ENCODE results near the gene RSBN1. TPM values are rescaled to one million over a fixed set of nuclear protein-coding genes. Genes with fewer than 3 reads are reported as not detected.
A peak's percentile ranks its signal among the peaks of the same experiment; 100 is the strongest.
"Not testable (repeated sequence)": the region's sequence is repeated elsewhere in the genome, so short reads cannot be mapped to it uniquely, and the experiment has no call there.

RSBN1 gene
- total RNA-seq (ENCODE audit: insufficient read depth, low replicate concordance): 25.3 TPM

GRCh38 chr1:113811888-113812660 lies at the start of gene RSBN1:
Gene RSBN1, minus strand, starts transcription at chr1:113812476. Its CDS starts 64 bp downstream, at chr1:113812412.
- peak; percentile 100 for DNase-seq (ENCODE audit: low spot score)

DNA sequence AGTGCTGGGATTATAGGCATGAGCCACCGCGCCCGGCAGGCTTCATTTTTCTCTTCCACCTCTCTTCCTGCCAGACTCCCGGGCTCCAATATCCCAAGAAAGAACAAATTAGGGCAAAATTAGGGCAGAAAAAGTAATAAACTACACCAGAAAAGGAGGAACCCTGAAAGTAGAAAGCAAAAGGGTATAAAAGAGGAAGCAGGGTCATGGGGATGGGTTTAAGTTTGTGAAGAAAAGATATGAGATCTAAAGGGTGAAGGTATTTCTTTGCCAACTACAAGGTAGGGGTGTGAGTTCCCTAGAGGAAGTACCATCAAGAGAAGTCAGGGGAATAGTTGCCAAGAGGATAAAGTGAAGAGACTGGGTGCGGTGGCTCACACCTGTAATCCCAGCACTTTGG lies 49.4 kb upstream of the RSBN1 start:
- DNase-seq (ENCODE audit: low spot score): no peak

DNA sequence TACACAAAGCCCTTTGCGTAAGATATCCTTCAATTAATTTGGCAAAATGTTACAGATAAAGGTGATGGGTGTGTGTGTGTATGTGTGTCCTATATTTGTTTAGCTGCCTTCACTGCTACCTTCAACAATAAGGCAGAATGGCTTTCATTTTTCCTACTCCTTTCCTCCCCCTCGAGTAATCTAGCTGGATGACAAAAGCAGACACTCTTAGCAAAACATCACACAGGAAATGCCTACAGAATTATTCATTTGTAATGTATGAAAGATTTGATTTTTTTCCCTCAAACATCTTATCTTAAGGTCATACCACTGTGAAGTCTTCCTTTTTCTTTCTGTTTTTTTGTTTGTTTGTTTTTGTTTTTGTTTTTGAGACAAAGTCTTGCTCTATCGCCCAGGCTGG lies 48.6 kb upstream of the RSBN1 start:
- DNase-seq (ENCODE audit: low spot score): peak; percentile 17

- DNase-seq (ENCODE audit: low spot score): no peak
Observed at GRCh38 chr1:113859478-113860175, 47.4 kb upstream of the RSBN1 start.

- DNase-seq (ENCODE audit: low spot score): no peak
Observed at GRCh38 chr1:113858982-113859381, 46.7 kb upstream of the RSBN1 start.

GRCh38 chr1:113858418-113858817 lies 46.1 kb upstream of the RSBN1 start:
- no peak for DNase-seq (ENCODE audit: low spot score)

GRCh38 chr1:113857776-113858175 lies 45.5 kb upstream of the RSBN1 start:
- no peak for DNase-seq (ENCODE audit: low spot score)

DNA sequence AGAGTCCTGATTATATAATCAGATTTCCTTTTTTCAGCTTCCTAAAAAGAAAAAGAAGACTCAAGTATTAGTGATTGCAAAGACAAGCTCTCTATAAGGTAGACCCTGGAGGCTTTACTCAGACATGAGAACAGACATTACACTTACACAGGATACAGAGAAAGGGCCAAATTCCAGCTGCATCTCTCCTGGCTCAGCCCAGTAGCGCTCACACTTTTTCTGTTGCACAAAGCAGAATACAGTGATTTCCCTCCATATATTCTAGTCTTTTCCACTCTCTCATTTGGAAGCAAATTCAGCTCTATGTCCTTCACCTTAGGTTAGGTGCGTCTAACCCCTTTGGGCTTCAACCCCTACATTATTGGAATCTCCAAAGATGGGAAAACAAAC lies 44.1 kb upstream of the RSBN1 start:
- DNase-seq (ENCODE audit: low spot score): no peak

GRCh38 chr1:113855630-113856400 lies 43.5 kb upstream of the RSBN1 start:
- DNase-seq (ENCODE audit: low spot score): no peak

GRCh38 chr1:113854234-113854633 lies 42.0 kb upstream of the RSBN1 start:
- no peak for DNase-seq (ENCODE audit: low spot score)

DNA sequence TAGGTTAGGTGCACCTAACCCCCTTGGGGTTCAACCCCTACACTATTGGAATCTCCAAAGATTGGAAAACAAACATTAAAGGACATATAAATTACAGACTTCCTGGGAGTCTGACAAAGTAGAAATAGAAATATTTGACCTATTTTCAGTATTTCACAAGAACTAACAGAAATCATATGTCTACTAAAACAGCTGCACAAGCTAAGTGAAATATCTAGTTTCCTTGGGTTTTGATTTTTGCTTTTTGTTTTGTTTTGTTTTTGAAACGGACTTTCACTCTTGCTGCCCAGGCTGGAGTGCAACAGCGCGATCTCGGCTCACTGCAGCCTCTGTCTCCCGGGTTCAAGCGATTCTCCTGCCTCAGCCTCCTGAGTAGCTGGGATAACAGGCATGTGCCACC lies 40.4 kb upstream of the RSBN1 start:
- DNase-seq (ENCODE audit: low spot score): not testable (repeated sequence)

DNA sequence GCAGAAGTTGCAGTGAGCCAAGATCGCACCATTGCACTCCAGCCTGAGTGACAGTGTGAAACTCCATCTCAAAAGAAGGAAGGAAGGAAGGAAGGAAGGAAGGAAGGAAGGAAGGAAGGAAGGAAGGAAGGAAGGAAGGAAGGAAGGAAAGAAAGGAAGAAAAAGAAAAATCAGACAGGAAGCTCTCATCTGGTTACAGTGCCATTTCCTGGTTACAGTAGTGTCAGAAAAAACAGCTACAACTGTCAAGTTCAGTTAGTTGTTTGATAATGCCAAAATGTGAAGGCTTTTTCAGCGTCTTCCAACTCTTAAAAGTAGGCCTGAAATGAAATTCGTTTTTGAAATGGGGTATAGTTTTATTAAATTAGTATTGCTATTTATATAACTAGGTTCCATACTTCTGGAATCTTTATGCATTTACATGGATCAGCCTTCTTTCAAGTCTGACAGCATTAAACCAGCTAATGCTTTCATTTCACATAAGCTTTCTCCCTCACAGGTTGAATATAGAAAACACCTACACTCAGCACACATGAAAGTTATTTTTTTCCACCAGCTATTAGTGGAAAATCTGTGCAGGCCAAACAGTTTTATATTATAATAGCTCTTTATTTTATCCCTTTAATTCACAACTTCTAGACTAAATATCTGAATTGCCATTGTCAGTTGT lies 38.0 kb upstream of the RSBN1 start:
- no peak for DNase-seq (ENCODE audit: low spot score)

DNA sequence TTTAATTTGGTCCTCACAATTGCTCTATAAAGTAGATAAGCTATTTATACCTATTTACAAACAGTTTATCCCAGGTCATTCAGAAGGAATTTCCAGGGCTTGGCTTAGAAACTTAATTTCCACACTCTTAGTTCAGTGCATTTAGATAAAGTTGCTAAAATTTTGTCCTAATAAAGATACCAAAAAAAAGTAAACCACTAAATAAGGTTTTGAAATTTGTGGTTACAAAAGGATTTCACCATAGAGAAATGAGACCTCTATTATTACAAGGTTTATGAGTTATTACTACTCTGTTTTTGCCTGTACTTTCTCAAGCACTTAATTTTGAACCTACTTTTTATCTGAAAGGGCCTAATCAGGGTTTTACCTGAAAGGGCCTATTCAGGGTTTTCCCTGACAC lies 36.8 kb upstream of the RSBN1 start:
- no peak for DNase-seq (ENCODE audit: low spot score)

GRCh38 chr1:113846391-113847035 lies 34.2 kb upstream of the RSBN1 start:
- no peak for DNase-seq (ENCODE audit: low spot score)

DNA sequence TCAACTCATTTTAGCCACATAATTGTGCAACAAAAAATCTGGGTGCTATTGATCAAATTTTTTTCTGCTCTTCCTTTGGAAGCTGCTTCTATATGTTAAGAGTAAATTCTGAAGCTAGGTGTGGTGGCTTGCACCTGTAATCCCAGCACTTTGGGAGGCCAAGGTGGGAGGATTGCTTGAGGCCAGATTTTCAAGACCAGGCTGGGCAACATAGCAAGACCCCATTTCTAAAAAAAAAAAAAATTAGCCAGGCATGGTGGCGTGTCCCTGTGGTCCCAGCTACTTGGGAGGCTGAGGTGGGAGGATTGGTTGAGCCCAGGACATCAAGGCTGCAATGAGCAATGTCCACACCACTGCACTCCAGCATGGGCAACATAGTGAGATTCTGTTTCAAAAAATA lies 24.3 kb upstream of the RSBN1 start:
- DNase-seq (ENCODE audit: low spot score): no peak

DNA sequence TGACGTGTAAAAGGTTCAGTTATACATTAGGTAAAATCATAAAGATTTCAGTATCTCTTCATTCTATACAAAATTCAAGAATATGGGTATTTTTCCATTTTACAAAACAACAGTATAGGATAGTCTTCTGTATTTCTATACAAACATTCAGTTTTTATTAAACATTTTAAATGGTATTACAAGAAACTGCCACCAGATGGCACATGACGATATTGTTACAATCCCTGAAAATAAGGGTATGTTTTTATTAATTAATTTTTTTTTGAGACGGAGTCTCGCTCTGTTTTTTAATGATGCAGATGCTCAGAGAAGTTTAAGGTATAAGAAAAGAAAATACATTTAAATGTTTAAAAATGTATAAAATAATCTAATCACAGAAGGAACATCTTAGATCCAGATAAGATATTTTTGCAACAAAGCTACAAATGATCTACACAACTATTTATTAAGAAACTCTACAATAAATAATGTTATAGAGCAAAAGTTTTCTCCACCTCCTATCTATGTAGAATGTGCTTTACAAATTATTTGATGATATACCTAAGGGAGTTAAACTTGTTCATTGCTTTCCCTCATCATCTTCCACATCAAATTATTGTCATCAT lies 23.5 kb upstream of the RSBN1 start:
- peak; percentile 66 for DNase-seq (ENCODE audit: low spot score)

DNA sequence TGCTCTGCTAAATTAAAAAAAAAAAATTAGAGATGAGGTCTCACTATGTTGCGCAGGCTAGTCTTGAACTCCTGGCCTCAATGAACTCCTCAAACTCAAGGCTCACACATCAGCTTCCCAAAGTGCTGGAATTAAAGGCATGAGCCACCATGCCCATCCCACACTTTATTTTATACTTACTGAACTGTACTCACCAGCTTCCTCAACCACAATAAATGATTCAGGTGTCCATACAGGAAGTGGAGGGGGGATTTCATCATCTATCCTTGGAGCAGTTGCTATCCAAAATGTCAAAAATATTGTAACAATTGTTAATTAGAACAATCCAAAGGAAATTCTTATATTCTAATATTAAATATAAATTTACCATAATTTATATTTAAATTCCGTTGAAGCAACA lies 22.4 kb upstream of the RSBN1 start:
- no peak for DNase-seq (ENCODE audit: low spot score)

- no peak for DNase-seq (ENCODE audit: low spot score)
Observed at GRCh38 chr1:113830039-113830438, 17.8 kb upstream of the RSBN1 start.

GRCh38 chr1:113821916-113822315 lies 9.6 kb upstream of the RSBN1 start:
- no peak for DNase-seq (ENCODE audit: low spot score)

GRCh38 chr1:113818578-113818977 lies 6.3 kb upstream of the RSBN1 start:
- DNase-seq (ENCODE audit: low spot score): no peak

- no peak for DNase-seq (ENCODE audit: low spot score)
Observed at GRCh38 chr1:113813218-113813617, 942 bp upstream of the RSBN1 start.

Data from umbilical cord (tissue), 2 donors.